Tibial nerve (tissue), 4 donors: Measurements from ENCODE around the gene SH3BP4.

ENCODE experiments used
- CTCF ChIP-seq, 5 experiments: fragments of 200-600 bp in 3 of 5; fragments of 450-650 bp in 2 of 5; sonication (generic) in 3 of 5; IDR thresholded peaks; one replicate each; pipeline ENCODE4 v1.5.1; 2016 to 2019; ENCODE audit warnings: antibody characterized with exemption in 5 of 5, mild to moderate bottlenecking in 3 of 5, moderate library complexity in 2 of 5
- EP300 ChIP-seq, 2 donors: sonication (generic); formaldehyde crosslinking; IDR thresholded peaks; one replicate each; pipeline ENCODE4 v1.6.1; 2017; ENCODE audit warnings: antibody characterized with exemption in 2 of 2, mild to moderate bottlenecking in 1 of 2
- POLR2A ChIP-seq, 2 donors: fragments of 450-650 bp; IDR thresholded peaks; one replicate each; pipeline ENCODE4 v1.6.1; 2017; ENCODE audit warnings: antibody characterized with exemption in 2 of 2, mild to moderate bottlenecking in 2 of 2, moderate library complexity in 2 of 2

- TF ChIP-seq CTCF (IDR thresholded peaks at IDR 0.05) (no peak), POLR2A (IDR thresholded peaks at IDR 0.05) (no peak), EP300 (IDR thresholded peaks at IDR 0.05) (no peak)
Observed at GRCh38 chr2:235052514-235053354, 100.9 kb downstream of the SH3BP4 start.
